ENCODE measurements around the gene LRIG1.

The LRIG1 gene

GRCh38 chr3:66434726-66435125 lies 66.1 kb downstream of the LRIG1 start:
- TF ChIP-seq TEAD4 (IDR thresholded peaks at IDR 0.05), result no peak
- no peak for TF ChIP-seq USF1 (IDR thresholded peaks at IDR 0.05)
- TF ChIP-seq MAX (IDR thresholded peaks at IDR 0.05), result no peak
- TF ChIP-seq NFIC (IDR thresholded peaks at IDR 0.05), result no peak
- no peak for TF ChIP-seq FOXM1 (IDR thresholded peaks at IDR 0.05; ENCODE audit: borderline replicate concordance, low read depth)
- no peak for TF ChIP-seq REST (IDR thresholded peaks at IDR 0.05; ENCODE audit: low read depth)
- TF ChIP-seq ZBTB7A (IDR thresholded peaks at IDR 0.05; ENCODE audit: low read depth), result no peak
- TF ChIP-seq TCF12 (IDR thresholded peaks at IDR 0.05; ENCODE audit: low read depth), result no peak
- TF ChIP-seq TAF1 (IDR thresholded peaks at IDR 0.05; ENCODE audit: low read depth), result no peak
- no peak for TF ChIP-seq CEBPB (IDR thresholded peaks at IDR 0.05)
- TF ChIP-seq CREB1 (IDR thresholded peaks at IDR 0.05; ENCODE audit: low read depth), result no peak
- no peak for TF ChIP-seq EP300 (IDR thresholded peaks at IDR 0.05; ENCODE audit: borderline replicate concordance)
- no peak for TF ChIP-seq YY1 (IDR thresholded peaks at IDR 0.05; ENCODE audit: low read depth)
- no peak for TF ChIP-seq RAD21 (IDR thresholded peaks at IDR 0.05; ENCODE audit: low read depth)
- TF ChIP-seq EGR1 (IDR thresholded peaks at IDR 0.05), result no peak

GRCh38 chr3:66433522-66433782 lies 67.4 kb downstream of the LRIG1 start:
- TF ChIP-seq MAX (IDR thresholded peaks at IDR 0.05) (no peak), NFIC (IDR thresholded peaks at IDR 0.05) (no peak), EGR1 (IDR thresholded peaks at IDR 0.05) (no peak), USF1 (IDR thresholded peaks at IDR 0.05) (no peak), TAF1 (IDR thresholded peaks at IDR 0.05; ENCODE audit: low read depth) (no peak), RAD21 (IDR thresholded peaks at IDR 0.05; ENCODE audit: low read depth) (no peak), TEAD4 (IDR thresholded peaks at IDR 0.05) (no peak), TCF12 (IDR thresholded peaks at IDR 0.05; ENCODE audit: low read depth) (no peak), YY1 (IDR thresholded peaks at IDR 0.05; ENCODE audit: low read depth) (no peak), REST (IDR thresholded peaks at IDR 0.05; ENCODE audit: low read depth) (no peak), EP300 (IDR thresholded peaks at IDR 0.05; ENCODE audit: borderline replicate concordance) (no peak), ZBTB7A (IDR thresholded peaks at IDR 0.05; ENCODE audit: low read depth) (no peak), CREB1 (IDR thresholded peaks at IDR 0.05; ENCODE audit: low read depth) (no peak), CEBPB (IDR thresholded peaks at IDR 0.05) (no peak)

- TF ChIP-seq EGR1 (IDR thresholded peaks at IDR 0.05) (no peak), EP300 (IDR thresholded peaks at IDR 0.05; ENCODE audit: borderline replicate concordance) (no peak), CEBPB (IDR thresholded peaks at IDR 0.05) (no peak), RAD21 (IDR thresholded peaks at IDR 0.05; ENCODE audit: low read depth) (no peak), CREB1 (IDR thresholded peaks at IDR 0.05; ENCODE audit: low read depth) (no peak), ZBTB7A (IDR thresholded peaks at IDR 0.05; ENCODE audit: low read depth) (no peak), FOXM1 (IDR thresholded peaks at IDR 0.05; ENCODE audit: borderline replicate concordance, low read depth) (no peak), NFIC (IDR thresholded peaks at IDR 0.05) (no peak), YY1 (IDR thresholded peaks at IDR 0.05; ENCODE audit: low read depth) (no peak)
These were observed 67.9 kb downstream of the LRIG1 start for GRCh38 chr3:66432767-66433521.

GRCh38 chr3:66432041-66432766 lies 68.6 kb downstream of the LRIG1 start:
- TF ChIP-seq USF1 (IDR thresholded peaks at IDR 0.05) (no peak), MAX (IDR thresholded peaks at IDR 0.05) (no peak), TAF1 (IDR thresholded peaks at IDR 0.05; ENCODE audit: low read depth) (no peak), CREB1 (IDR thresholded peaks at IDR 0.05; ENCODE audit: low read depth) (no peak), ZBTB7A (IDR thresholded peaks at IDR 0.05; ENCODE audit: low read depth) (no peak), CEBPB (IDR thresholded peaks at IDR 0.05) (no peak), TEAD4 (IDR thresholded peaks at IDR 0.05) (no peak), TCF12 (IDR thresholded peaks at IDR 0.05; ENCODE audit: low read depth) (no peak), FOXM1 (IDR thresholded peaks at IDR 0.05; ENCODE audit: borderline replicate concordance, low read depth) (no peak), REST (IDR thresholded peaks at IDR 0.05; ENCODE audit: low read depth) (no peak)

Data from Ishikawa (cell line).